ENCODE results near the gene RIMS4.
"Not testable (repeated sequence)": the region's sequence is repeated elsewhere in the genome, so short reads cannot be mapped to it uniquely, and the experiment has no call there.

RIMS4 gene

DNA sequence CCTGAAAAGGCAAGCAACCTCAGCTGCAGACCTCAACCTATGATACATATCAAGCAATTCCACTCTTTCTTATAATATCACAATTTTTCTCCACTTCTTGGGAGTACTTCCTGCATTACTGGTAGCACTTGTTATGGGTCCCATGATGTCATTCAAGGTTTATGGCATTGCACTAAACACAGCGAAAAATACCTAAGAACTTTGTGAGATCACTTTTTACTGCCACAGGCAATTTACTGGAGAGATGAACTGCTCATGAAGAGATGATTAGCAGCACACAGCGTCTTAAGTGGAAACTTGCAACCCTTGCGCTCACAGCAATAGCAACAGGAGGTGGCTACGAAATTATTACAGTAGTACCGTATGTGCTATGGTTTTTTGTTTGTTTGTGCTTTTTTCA lies 19.3 kb upstream of the RIMS4 start:
- no peak for DNase-seq

DNA sequence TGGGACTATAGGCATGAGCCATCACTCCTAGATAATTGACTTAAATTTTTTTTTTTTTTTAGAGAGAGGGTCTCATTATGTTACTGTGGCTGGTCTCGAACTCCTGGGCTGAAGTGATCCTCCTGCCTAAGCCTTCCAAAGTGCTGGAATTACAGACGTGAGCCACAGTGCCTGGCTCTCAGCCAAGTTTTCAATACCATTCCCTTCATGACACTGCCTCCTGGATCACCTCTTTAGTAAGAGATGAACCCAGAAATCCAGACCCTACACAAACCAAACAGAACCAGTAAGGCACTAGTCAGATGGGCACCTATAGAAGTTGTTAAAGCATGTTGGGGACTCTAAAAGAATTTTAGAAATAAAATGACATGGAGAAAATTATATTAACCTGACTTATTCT lies 18.3 kb upstream of the RIMS4 start:
- no peak for DNase-seq

DNA sequence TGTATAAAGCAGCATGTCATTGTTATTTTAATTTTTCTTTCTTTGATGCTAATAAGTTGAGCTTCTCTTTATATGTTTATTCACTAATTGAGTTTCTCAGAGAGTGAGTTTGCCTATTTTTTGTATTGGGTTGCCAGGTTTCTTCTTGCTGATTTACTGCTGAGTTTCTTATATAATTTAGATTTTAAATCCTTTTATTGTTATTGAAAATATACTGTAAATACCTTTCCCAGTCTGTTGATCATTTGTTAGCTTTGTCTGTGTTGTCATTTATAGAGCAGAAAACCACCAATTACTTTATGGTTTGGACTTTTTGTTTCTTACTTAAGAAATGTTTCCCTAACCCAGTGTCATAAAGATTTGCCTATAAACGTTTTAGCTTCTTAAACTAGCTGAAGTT lies 17.1 kb upstream of the RIMS4 start:
- no peak for DNase-seq

DNA sequence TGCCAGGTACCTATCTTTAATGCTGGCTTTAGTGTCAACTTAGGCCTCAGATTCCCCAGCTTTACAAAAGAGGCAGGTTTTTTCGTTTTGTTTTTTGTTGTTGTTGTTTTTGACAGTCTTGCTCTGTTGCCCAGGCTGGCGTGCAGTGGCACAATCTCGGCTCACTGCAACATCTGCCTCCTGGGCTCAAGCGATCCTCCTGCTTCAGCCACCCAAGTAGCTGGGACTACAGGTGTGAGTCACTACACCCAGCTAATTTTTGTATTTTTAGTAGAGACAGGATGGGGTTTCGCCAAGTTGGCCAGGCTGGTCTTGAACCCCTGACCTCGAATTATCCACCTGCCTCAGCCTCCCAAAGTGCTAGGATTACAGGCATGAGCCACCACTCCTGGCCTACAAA lies 11.2 kb upstream of the RIMS4 start:
- DNase-seq: not testable (repeated sequence)

DNA sequence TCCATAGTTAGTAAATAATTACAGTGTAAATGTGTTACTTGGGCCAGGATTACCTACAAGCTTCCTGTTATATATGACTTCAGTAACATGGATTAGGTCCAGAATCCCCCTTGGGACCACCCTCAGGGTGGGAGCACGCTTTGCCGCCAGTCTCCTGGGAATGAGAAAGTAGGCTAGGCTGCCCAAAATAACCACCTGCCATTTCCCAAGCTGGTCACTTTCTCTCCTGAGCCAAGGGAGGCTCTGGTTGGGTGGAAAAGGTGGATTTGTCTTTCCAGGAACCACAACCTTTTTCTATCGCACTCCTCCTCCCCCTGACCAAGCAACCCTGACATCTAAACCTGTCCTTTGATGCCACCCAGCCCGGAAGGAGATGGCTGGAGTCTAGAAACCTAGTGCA lies 9.6 kb upstream of the RIMS4 start:
- no peak for DNase-seq

DNA sequence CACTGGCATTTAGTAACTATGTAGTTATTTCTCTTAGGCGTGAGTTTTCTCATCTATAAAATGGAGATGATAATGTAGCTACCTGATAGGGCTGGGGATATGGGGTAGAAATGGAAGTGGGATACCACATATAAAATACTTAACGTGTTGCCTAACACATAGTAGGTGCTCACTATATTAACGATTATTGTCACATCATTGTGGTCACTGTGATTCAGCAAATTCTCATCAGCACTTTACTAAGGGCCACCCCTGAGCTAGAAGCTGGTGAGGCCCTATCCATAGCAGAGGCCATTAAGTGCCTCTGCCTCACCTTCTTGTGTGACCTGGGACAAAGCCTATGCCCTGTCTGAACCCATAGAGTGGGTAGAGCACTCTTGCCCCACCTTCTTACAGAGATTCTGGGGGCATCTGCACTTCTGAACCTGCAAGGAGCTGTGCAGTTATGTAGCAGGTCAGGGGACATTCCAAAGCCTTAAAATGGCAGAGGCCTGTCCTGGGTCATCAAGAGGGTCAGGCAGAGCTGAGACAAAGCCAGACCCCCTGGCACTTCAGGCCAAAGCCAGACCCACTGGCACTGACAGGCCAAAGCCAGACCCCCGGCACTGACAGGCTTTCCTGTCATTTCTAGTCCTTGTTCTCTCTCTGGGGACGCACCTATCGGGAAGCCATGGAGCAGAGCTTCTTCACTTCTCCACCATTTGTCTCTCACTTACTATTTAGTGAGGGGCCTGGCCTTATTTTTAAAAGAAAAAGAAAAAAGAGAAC lies 7.0 kb upstream of the RIMS4 start:
- DNase-seq: no peak

DNA sequence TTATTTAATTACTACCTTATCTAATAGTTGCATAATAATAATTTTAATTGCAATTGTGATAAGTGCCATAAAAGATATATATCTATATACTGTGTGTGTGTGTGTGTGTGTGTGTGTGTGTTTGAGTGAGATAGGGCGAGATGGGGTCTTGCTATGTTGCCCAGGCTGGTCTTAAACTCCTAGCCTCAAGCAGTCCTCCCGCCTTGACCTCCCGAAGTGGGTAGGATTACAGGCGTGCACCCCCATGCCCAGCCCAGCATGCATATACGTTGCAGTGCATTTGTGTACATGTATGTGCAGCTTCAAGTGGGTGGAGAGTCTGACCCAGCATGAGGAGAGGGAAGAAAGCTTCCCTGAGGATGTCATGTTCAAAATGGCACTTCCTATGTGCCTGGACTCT lies 4.6 kb upstream of the RIMS4 start:
- no peak for DNase-seq

DNA sequence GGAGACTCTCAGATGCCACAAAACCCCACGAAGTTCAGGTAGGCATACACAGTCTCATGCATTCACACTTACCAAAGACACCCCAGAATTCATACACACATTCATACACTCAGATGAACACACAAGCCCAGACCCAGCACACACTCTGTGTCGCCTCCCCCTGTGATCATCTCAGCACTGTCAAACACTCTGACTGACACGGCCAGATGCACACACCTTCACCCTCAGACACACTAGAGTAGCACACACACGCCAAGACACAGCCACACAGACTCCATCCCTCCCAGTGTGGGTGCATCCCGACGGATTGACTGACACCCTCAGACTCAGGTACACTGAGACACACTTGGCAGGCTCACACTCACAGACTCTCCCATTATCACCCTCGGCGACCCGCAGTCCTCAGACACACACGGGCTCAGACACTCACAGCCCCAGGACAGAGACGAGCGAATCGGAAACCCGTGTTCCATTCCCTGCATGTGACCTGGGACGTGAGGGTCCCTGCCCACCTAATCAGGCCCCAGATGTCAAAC lies 872 bp upstream of the RIMS4 start:
- DNase-seq: no peak

DNA sequence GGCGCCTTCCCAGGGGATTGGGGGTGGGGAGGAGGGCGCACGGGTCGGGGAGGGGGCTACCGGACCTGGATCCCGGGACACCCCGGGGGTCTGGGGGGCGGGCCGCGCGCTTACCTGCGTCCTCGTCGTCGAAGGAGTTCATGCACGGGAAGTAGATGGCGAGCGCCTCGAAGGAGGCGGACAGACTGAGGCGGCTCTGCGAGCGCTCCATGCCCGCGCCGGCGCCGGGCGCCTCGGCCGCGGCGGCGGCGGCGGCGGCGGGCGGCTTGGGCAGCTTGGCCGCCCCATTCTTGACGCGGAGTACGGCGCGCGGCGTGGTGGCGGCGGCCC lies 320 bp downstream of the RIMS4 start:
- DNase-seq: no peak

DNA sequence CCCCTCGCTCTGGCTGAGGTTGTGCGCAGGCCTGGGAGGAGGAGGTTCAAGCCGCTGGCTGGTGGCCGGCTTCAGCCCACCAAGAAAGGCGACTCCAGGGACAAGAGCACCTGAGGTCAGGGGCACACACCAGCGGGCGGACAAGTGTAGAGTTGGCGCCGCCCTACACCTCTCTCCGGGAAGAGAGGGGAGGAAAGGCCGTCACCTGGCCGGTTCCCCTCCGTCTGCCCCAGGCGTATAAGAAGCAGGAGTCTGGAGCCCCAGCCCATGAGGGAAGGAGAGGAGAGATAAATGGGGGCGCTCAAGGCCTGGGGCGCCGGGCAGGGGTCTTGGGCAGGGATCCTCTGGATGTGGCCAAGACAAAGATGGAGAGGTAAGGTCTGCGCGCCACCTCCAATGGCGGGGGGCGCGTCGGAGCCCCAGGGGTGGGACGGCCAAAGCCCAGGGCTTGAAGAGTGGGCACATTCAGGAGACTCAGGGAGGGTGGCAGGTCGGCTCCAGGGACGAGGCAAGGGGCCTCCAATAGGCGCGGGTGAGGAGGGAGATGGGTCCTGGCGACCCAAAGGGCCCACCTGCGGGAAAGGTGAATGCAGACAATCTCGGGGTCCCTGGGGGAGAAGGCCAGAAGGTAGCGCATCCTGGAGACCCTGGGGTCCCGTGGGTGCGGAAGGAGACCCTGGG lies 826 bp downstream of the RIMS4 start:
- peak; percentile 10 for DNase-seq

DNA sequence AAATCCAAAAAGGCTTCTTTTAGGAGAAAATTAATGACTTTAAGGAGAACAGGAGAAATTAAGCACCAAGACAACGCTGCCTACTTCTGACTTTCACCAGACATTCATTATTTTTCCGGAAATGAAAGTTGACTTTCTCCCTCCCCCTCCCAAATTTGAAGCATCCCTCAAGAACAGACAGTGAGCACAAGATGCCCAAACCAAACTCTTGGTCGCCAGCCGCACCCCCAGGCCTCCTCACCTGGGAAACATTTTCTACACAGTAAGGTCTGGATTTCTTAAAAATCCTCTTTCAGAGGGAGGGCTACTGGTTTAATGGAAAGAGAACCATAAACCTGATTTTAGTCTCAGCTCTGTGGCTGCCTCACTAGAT lies 2.7 kb downstream of the RIMS4 start:
- DNase-seq: no peak

DNA sequence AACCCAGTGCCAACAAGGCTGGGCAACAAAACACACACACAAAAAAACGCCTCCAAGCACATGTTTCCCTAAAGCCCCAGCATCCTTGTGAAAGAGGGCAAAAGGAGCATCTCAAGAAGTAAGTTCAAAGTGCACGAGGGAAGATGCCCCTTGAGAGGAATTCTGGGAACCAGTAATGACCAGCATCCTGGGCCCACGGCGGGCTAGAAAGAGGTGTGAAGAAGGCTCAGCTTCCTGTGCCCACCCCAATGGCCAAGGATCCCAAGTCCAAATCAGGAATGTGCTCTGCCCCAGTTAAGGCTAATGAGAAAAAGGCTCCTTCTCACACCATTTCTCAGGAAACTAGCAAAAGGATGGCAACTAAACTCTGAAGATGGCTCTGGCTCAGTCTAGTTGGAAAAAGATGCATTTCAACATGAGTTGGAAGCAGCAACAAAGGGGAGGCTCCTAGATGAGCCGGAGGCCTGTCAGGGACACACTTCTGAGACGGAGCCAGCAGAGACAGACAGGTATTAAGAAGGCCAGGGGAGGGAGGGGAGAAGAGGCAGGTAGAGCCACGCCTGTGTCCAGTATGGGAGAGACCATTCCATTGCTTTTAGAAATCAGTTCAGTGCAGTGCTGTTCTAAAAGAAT lies 3.2 kb downstream of the RIMS4 start:
- DNase-seq: no peak

DNA sequence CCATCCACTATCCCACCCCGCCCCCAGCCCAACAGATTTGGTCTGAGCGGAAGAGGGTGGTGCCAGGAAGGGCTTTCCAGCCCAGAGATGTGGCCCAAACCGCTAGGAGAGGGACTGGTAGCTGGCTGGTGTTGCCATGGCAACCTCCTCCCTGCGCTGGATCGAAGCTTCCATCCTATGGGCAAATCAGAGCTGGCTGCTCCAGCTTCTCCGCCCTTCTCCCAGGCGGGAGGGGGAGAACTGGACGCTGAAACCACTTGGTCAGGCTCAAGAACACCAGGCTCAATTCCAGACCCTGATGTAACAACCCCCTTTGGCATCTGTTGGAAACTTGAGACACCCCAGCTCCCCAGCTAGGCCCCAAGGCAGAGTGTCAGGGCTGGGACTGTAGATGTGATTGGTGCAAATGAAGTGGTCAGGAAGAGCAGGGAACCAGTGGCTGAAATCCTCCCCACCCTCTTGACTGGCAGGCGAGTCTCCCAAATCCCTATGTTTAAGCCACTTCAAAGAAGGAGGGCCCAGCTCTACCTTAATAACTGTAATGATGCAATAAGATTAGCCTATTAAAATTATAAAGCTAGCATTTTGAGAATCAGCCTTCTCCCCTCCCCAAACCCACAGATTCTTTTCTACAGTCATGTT lies 4.2 kb downstream of the RIMS4 start:
- DNase-seq: peak; percentile 73

DNA sequence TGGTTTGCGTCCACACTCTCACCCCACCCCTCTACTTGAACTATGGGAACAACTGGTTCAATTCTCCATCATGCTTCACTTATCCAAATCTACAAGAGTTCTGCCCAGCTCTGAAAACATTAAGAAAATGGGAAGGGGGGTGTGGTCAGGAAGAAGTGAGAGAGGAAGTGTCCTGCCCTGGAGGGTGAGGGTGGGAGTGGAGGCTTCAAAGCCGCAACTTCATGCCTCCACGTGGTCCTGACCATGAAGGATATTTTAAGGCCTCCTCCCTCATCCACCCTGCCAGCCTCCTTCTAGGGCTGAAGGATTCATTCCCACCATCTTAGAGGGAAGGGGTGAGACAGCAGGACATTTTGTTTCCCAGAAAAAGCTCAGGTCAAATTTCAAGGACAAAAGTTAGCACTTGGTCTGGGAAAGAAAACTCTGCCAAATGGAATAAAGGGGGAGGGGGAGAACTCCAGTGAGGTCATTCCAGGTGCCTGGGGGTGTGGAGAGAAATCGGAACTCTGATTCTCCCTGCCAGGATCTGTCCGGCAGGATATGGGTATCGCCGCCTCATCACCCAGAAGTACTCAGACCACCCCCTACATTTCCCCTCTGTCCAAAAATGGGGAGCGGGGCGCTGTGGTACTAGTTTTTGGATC lies 4.9 kb downstream of the RIMS4 start:
- DNase-seq: no peak

DNA sequence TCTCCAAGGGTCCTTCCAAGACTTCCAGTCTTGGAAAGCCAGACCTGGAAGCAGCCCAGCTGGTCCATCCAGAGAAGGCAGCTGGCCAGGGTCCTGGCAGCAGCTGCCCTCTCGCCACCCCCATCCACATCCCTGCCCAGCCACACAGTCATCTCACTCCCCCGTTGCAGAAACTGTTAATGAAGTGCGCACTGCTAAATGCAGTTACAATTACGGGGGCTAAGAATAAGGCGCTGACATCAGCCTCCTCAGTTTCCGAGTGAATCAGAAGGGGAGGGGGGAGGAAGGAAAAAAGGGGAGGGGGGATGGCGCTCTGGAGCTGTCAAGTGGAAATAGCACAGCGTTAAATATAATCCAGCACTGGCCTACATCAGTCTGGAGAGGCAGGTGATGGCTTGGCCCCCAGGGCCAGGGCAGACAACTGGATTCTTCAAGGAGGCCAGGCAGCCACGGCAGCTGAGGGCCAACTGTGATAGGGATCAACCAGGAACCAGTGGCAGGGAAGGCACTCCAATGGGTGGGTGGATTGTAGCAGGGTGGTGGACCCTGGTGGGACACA lies 6.9 kb downstream of the RIMS4 start:
- no peak for DNase-seq

DNA sequence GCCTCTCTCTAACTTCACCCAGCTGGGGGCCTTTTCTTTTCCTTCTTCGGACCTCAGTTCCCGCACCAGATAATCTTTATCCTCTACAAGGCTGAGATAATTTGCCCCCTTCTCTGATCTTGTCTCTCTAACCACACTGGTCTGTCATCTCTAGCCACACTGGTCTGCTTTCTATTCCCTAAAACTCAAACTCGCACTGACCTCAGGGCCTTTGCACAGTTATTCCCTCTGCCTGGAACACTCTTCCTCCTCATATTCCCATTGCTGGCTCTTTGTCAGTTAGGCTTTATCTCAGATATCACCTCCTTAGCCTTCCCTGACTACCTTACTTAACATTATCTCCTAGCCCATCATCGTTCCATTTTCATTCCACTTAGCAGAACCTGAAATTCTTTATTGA lies 7.6 kb downstream of the RIMS4 start:
- DNase-seq: no peak

DNA sequence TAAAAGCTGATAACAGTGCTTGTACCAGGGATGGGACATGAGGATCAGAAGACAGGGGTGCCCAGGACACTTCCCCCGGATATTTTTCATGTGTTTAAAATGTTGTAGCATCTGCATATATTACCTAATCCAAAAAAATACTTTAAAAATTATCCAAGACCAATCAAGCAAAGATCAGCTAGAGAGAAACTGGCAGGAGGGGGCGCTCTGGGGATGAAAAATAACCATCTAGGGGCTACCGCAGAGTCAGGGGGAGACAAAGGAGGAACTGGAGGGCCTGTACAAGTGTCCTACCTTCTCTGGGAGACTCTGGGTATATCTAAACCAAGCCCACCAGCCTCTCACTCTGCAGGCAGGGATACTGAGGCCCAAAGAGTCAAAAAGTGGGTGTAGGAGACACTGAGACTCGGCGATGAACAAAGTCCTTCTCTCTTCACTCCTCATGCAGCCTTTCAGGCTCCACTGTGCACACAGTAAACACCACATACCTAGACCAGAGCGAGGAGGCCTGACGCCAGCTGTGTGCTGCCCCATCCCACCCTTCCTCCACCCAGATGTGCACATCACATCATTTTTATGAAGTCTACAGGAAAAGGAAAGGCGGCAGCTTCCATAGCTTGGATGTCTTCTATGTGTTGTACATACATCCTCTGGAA lies 9.8 kb downstream of the RIMS4 start:
- DNase-seq: no peak

DNA sequence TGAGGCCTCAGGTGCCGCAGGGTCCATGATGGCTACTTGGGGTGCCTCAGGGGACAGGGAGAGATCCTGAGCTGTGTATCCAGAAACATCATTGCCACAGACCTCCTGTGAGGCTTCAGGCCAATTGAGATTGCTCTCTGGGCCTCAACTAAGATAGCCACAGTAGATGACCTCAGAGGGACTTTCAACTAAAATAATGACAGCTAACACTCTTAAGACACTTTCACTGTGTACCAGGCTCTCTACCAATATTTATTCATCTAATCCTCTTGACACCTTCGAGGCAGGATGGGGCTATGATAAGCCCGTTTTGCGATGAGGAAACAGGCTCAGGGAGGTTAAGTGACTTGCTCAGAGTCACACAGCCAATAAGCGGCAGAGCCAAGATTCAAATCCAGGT lies 10.7 kb downstream of the RIMS4 start:
- no peak for DNase-seq

DNA sequence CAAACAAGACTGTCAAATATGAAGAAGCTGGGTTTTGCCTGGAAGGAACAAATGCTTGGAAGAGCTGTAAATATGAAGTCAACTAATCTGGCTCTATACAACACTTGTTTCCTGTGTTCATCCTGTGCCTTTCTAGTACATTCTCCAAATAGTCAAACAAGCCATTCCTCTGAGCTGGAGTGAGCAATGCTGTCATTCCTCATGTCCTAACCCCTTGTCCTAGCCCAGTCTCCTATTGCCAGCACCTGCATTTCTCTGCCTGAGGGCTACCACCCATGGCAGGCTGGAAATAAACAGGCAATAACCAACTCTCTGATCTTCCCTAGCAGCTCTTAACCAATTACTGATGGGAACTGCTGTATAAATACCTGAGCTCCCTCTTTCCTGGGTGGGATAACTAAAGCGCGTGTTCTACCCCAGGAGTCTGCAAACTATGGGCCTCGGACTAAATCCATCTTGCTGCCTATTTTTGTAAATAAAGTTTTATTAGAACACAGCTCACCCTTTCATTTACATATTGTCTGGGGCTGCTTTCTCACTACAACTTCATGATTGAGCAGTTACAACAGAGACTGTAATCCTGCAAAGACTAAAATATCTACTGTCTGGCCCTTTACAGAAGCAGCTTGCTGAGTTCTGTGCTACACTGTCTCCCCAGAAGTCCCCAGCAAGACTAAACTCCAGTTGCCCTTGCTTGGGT lies 13.4 kb downstream of the RIMS4 start:
- DNase-seq: no peak

DNA sequence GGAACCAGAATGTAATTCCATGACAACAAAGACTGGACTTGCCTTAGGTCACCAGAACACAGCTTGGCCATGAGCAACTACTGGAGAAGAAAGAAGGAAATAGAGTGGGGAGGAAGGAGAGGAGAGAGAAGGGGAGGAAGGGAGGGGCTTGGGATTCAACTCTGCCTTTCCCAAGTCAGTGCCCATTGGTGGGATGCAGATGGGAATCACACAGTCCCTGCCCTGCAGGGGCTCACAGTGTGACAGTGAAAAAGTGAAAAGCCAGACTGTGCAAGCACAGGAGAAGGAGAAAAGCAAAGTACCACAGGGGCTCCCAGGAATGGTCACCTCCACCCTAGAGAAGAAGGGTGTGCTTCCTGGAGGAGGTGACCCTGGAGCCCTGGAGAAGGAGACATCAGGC lies 14.0 kb downstream of the RIMS4 start:
- DNase-seq: no peak

DNA sequence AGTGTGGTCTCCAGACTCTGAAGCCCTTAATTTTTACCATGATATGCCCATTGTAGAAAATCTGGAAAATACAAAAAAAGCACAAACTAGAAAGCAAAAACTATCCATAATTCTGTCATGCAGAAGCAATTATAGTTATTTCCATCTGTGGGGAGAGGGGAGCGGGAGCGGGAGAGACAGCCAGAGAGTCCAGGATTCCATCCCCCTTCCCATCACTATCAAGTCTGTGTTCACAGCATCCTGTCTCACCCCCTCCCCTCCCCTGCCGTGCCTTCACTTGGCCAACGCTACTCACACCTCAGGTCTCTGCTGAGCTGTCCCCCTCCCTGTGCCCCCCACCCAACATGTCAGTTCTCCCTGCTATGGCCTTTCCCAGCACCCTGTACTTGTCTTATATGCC lies 14.5 kb downstream of the RIMS4 start:
- DNase-seq: no peak

DNA sequence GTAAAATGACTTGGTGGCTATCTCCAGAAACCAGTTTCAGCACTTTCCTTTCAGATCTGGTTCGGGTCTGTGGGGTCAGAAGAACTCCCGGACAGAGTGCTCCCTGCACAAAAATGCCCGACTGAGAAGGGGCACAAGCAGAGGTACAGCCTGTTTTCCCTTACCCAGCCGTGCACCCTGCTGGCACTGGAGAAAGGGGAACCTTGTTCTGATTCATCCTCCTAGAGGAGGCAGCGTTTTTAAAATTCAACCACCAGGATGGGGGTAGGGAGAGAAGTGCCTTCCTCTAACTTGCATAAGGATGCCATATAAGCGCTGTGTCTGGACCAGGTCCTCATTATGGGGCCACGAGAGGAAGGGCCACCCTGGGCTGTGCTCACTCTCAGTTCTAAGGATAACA lies 17.6 kb downstream of the RIMS4 start:
- DNase-seq: no peak

Measured in DMS79 treated with DMSO at 0.1 percent for 48 hours (cell line).